Glutamatergic neuron (in vitro differentiated cells): ENCODE measurements around the gene MBP. TPM values are rescaled to one million over a fixed set of nuclear protein-coding genes. Genes with fewer than 3 reads are reported as not detected.
"Not testable (repeated sequence)": the region's sequence is repeated elsewhere in the genome, so short reads cannot be mapped to it uniquely, and the experiment has no call there.

Source experiments
- DNase-seq: peaks from one replicate; pipeline ENCODE4 v3.0.0; 2022
- H3K27ac Mint-ChIP-seq: one replicate; pipeline ENCODE4 v1.8.0; 2020; ENCODE audit warnings: mild to moderate bottlenecking, mixed read lengths, inconsistent platforms; ENCODE audit not compliant: unreplicated experiment
- H3K27me3 Mint-ChIP-seq: one replicate; pipeline ENCODE4 v1.8.0; 2020; ENCODE audit warnings: mild to moderate bottlenecking, moderate library complexity, mixed read lengths, inconsistent platforms; ENCODE audit not compliant: unreplicated experiment
- H3K36me3 Mint-ChIP-seq: one replicate; pipeline ENCODE4 v1.8.0; 2020; ENCODE audit warnings: mild to moderate bottlenecking, mixed read lengths, inconsistent platforms; ENCODE audit not compliant: unreplicated experiment
- H3K4me1 Mint-ChIP-seq: one replicate; pipeline ENCODE4 v1.8.0; 2020; ENCODE audit warnings: mild to moderate bottlenecking, low read depth, mixed read lengths, inconsistent platforms; ENCODE audit not compliant: unreplicated experiment
- H3K4me3 Mint-ChIP-seq: one replicate; pipeline ENCODE4 v1.8.0; 2020; ENCODE audit warnings: mild to moderate bottlenecking, mixed read lengths, inconsistent platforms; ENCODE audit not compliant: unreplicated experiment
- H3K9me3 Mint-ChIP-seq: one replicate; pipeline ENCODE4 v1.8.0; 2020; ENCODE audit warnings: mild to moderate bottlenecking, moderate library complexity, mixed read lengths, inconsistent platforms; ENCODE audit not compliant: unreplicated experiment
- CTCF ChIP-seq: fragments of 200-600 bp; sonication (generic); IDR thresholded peaks from one replicate; pipeline ENCODE4 v1.5.0; 2021; ENCODE audit not compliant: partially characterized antibody, unreplicated experiment
- total RNA-seq: library from RNA; stranded (reverse); fragmentation: NEBNext Ultra II Directional; extraction: Animal tissue kit (Norgen Biotek cat#: 25700); gene quantifications from one replicate; pipeline ENCODE4 v1.2.1, GENCODE V29; 2021; ENCODE audit not compliant: unreplicated experiment

The MBP gene
- total RNA-seq, 1 donor from 2014 or later: 82.6 TPM

GRCh38 chr18:76991021-76991688 lies 141.4 kb downstream of the MBP start:
- TF ChIP-seq CTCF: no peak
- peaks cover 40% of the 10 kb centered on the region for H3K4me1 Mint-ChIP-seq
- peaks cover 19% of the 10 kb centered on the region for H3K9me3 Mint-ChIP-seq
- no peaks in the 10 kb centered on the region for H3K36me3 Mint-ChIP-seq
- H3K27ac Mint-ChIP-seq: peak overlapping the region; percentile 86
- H3K27me3 Mint-ChIP-seq: peaks cover 10% of the 10 kb centered on the region
- peak overlapping the region; percentile 76 for H3K4me3 Mint-ChIP-seq
- DNase-seq: peak; percentile 54

GRCh38 chr18:76990343-76991020 lies 142.1 kb downstream of the MBP start:
- H3K4me1 Mint-ChIP-seq: peaks cover 40% of the 10 kb centered on the region
- H3K36me3 Mint-ChIP-seq, DNase-seq, H3K27me3 Mint-ChIP-seq: not testable (repeated sequence)
- H3K27ac Mint-ChIP-seq: peak overlapping the region; percentile 86
- peaks cover 19% of the 10 kb centered on the region for H3K9me3 Mint-ChIP-seq
- H3K4me3 Mint-ChIP-seq: peak overlapping the region; percentile 21

- H3K27me3 Mint-ChIP-seq: peaks cover 10% of the 10 kb centered on the region
- DNase-seq: no peak
- H3K9me3 Mint-ChIP-seq: peaks cover 19% of the 10 kb centered on the region
- no peak for TF ChIP-seq CTCF
- no peaks in the 10 kb centered on the region for H3K36me3 Mint-ChIP-seq
- H3K27ac Mint-ChIP-seq: peak overlapping the region; percentile 77
- peaks cover 40% of the 10 kb centered on the region for H3K4me1 Mint-ChIP-seq
- no peak overlapping the region for H3K4me3 Mint-ChIP-seq
Measured at GRCh38 chr18:76989647-76990190, 142.9 kb downstream of the MBP start.

- no peak for DNase-seq
- TF ChIP-seq CTCF: no peak
- H3K4me1 Mint-ChIP-seq: peaks cover 36% of the 10 kb centered on the region
- H3K4me3 Mint-ChIP-seq: no peak overlapping the region
- peak overlapping the region; percentile 14 for H3K27ac Mint-ChIP-seq
- no peaks in the 10 kb centered on the region for H3K36me3 Mint-ChIP-seq
- peaks cover 10% of the 10 kb centered on the region for H3K27me3 Mint-ChIP-seq
- peaks cover 19% of the 10 kb centered on the region for H3K9me3 Mint-ChIP-seq
Measured at GRCh38 chr18:76988827-76989646, 143.5 kb downstream of the MBP start.

GRCh38 chr18:76988031-76988826 lies 144.4 kb downstream of the MBP start:
- H3K27ac Mint-ChIP-seq: peak overlapping the region; percentile 49
- DNase-seq: no peak
- H3K27me3 Mint-ChIP-seq: peaks cover 10% of the 10 kb centered on the region

More at GRCh38 chr18:76988031-76988826, 144.4 kb downstream of the MBP start:
- H3K36me3 Mint-ChIP-seq: no peaks in the 10 kb centered on the region
- no peak overlapping the region for H3K4me3 Mint-ChIP-seq
- no peak for TF ChIP-seq CTCF
- H3K4me1 Mint-ChIP-seq: peaks cover 38% of the 10 kb centered on the region
- peaks cover 20% of the 10 kb centered on the region for H3K9me3 Mint-ChIP-seq
